ENCODE measurements around the gene FRMD8.

Gene FRMD8

DNA sequence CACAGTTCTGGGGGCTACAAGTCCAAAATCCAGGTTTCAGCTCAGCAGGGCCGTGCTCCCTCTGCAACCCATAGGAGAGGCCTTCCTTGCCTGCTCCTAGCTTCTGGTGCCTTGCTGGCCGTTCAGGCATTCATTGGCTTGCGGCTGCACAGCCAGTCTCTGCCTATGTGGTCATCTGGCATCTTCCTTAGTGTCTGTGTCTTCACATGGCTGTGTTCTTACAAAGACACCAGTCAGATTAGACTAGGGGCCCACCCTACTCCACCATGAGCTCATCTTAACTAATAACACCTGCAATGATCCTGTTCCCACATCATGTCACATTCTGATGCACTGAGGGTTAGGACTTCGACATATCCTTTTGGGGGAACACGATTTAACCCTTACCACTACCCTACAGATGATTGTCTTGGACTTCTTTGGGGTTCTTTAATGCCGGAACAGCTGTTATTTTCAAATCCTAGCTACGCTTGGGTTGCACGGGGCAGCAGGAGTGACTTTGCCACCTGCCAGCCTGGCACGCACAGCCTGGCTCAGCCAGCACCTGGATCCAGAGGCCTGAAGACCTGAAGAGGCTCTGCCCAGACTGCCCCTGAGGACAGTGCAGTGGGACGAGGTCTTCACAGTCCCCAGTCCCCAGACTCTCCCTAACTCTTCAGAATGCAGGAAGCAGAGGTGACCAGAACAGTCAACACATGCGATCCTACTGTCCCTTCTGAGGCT lies 28.5 kb downstream of the FRMD8 start:
- no peak for DNase-seq (ENCODE audit: low read depth)

DNA sequence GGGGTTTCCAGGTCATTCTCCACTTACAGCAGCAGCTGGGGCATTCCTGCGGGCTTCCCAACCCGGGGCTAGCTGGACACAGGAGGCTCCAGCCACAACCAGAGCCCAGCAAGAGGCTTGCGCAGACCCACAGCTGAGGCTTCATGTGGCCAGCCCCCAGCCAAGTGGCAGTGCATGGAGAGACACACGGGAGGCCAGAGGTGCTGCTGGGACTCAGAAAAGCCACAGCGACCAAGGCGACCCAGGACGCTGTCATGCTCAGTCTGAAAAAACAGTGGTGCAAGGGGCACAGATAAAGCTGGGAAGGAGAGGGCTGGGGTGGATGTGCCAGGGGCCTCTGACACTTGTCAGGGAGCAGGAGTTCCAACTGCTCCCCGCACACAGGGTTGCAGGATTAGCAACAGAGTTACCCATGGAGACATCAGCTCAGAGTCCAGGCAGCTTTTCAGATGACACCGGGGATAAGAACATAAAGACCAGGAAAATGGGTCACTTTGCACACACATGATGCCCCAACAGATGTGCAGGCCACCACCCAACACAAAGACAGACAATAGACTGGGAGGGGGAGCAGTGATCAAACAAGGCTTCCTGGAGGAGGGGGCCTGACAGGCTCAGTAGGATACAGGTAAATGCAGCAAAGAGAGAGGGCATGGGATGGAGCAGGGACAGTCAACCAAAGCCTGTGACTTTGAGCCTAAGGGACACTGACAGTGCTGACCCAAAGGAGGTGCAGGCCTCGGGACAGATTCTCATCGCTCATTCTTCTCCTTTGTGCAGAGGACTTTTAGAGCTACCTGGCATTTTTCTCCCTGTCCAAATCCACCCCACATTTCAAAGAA lies 29.3 kb downstream of the FRMD8 start:
- DNase-seq (ENCODE audit: low read depth): no peak

DNA sequence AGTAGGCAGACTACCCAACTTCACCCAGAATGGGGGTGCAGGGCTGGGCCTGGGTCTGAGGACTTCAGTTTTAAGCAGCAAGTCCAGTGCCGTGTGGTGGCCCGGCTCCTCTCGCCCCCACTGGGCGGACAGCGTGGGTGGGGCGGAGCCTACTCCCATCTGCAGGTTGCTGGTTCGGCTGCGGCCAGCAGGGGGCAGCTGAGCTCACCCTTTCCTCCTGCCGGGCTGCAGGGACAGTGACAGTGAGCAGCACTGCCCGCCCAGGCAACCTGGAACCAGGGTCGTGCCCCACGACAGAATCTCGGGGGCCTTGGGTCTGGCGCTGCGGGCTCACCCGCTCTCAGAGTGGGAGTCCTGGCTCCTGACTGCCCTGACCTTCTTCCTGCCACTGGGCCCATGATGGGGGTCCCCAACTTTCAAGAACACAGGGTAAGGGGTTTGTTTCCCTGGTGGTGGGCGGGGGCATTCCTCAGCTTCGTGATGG lies 29.9 kb downstream of the FRMD8 start:
- DNase-seq (ENCODE audit: low read depth): peak; percentile 89

GRCh38 chr11:65416841-65417701 lies 30.6 kb downstream of the FRMD8 start:
- no peak for DNase-seq (ENCODE audit: low read depth)

DNA sequence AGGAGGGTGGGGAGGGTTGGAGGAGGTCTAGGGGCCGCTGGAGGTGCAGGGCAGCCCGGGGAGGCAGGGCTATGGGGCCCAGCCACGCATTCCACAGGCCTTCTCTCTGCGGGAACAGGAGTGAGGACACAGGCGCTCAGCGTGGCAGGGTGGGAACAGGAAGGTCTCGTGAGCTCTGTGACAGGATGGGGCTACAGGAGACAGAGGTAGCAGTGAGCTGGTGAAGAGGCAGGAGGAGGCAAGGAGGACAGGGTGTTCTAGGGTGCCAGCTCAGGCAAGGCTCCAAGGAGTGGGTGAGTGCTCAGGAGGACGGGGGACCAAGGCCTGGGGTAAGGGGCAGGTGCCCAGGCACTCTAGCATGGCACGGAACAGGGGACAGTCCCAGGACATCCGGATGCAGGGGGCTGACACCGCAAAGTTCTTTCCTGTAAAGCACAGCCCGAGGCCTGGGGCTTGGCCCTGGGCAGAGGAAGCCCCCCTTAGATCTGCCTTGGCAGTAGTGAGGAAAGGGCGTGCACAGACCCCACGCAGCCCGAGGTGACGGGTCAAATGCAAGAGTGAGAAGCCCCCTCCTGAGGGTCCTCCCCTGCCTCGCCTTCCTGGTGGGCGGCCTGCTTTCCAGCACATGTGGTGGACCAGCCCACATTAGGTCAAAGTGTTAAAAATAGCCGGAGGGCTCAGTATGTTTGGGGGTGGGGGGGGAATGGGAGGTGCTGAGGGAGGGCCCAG lies 31.4 kb downstream of the FRMD8 start:
- no peak for DNase-seq (ENCODE audit: low read depth)

- DNase-seq (ENCODE audit: low read depth): no peak
These were observed 31.9 kb downstream of the FRMD8 start for GRCh38 chr11:65418431-65418680.

DNA sequence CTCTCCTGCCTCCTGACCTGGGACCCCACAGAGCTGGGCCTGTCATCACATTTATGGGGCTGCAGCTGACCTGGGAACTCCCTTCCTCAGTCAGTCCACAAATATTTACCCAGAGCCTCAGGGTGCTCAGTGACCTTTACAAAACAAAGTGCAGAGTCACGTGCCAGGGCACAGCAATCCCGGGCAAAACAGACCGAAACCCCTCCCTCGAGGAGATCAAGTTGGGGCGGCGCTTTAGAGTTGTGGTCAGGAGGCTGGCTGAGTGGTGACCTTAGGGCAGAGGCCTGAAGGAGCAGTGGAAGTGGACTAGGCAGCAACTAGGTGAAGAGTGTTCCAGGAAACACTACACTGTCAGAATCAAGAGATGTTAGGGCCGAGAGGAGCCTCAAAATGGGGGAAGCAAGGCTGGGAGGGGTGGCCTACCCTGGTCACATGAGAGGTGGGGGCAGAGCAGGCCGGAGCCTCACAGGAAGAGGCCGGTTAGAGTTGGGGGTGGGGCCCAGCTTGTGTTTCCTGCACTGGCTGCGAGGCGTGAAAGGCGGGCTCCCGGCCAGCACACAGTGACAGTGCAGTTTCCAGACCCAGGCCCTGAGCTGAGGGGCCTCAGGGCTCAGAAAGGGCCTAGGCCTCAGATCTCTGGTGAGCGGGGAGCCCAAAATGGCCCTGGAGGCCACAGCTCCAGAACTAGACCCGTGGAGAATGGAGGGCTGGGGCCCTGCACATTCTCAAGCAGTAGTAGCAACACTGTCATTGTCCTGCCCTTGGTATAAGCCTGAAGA lies 32.4 kb downstream of the FRMD8 start:
- peak; percentile 73 for DNase-seq (ENCODE audit: low read depth)

DNA sequence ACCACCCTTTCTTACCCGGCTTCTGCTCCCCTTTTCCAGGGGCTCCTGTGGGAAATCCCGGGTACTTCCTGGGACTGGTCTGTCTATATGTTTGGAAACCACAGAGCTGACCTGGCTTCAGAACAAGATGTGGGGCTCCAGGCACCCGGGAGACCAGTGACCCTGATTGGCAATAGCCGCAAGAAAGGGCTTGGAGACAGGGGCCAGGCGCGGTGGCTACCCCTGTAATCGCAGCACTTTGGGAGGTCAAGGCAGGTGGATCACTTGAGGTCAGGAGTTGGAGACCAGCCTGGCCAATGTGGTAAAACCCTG lies 33.0 kb downstream of the FRMD8 start:
- no peak for DNase-seq (ENCODE audit: low read depth)

DNA sequence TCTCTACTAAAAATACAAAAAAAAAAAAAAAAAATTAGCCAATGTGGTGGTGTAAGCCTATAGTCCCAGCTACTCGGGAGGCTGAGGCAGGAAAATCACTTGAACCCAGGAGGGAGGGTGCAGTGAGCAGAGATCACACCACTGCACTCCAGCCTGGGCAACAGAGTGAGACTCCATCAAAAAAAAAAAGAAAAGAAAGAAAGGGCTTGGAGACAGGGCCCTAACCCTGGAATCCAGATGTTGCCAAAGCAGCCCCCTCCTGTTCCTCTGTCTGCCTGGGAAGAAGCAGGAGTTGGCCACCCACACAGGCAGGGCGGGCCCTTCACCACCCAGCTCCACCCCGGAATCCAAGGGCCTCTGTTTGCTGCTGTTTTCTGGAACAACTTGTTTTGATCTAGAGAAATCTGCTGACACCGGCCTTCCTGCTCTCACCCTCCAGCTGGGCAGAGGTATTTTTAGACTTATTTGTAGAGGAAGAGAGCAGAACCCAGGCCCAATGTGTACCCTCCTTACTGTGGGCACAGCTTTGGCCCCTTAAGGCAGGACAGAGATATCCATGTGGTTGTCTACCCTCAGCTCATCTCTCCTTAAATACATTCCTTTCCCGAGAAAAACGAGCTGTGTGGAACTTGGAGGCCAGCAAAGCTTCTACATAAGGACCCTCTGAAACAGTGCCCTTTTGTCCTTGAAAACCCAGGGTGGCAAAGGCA lies 33.5 kb downstream of the FRMD8 start:
- DNase-seq (ENCODE audit: low read depth): peak; percentile 49

DNA sequence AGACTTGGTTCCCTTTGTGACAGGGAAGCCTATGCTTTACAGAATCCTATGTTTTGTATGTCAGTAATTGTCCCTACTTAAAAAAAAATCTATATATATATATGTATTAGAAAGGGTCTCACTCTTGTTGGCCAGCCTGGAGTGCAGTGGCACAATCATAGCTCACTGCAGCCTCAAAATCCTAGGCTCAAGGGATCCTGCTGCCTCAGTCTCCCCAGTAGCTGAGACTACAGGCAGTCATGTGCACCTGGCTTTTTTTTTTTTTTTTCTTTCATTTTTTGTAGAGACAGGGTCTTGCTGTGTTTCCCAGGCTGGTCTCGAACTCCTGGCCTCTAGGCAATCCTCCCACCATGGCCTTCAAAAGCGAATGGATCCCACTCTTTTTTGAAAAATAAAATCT lies 34.1 kb downstream of the FRMD8 start:
- no peak for DNase-seq (ENCODE audit: low read depth)

DNA sequence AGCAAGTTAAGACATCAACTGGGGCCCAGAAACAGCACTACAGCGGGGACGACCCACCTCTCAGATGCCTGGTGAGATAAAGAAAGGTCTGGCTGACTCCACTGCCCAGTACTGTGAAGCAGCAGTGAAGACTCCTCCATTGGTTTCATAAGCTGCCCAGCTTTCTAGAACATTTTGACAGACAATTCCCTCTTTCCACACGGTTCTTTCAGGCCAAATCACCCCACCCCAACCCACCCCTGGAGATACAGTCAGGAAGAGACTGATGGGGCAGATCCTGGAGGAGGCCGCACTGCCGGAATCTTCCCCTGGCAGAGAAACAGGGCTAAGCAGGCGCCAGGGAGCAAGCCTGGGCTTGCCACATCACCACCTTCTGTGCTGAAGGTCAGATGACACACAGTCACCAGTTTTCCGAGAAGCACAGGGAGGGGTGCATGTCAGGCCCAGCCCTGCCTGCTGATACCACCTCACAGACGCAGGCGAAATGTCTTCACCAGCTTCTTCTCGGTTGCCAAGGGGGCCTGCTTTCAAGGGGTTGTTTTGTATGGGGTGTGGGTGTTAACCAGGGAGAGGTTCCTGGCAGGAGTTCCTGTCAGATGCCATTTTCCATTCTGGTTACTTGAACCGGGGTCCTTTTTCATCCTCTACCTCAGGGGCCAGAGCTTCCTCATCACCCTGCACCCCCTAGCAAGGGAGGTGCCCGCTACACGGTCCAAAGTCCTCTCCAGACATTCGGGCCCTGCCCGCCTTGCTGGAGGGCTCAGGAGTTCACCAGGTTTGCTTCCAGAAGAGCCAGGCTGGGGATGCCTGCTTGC lies 34.7 kb downstream of the FRMD8 start:
- peak; percentile 84 for DNase-seq (ENCODE audit: low read depth)

- DNase-seq (ENCODE audit: low read depth): peak; percentile 91
These were observed 35.6 kb downstream of the FRMD8 start for GRCh38 chr11:65421794-65422632.

DNA sequence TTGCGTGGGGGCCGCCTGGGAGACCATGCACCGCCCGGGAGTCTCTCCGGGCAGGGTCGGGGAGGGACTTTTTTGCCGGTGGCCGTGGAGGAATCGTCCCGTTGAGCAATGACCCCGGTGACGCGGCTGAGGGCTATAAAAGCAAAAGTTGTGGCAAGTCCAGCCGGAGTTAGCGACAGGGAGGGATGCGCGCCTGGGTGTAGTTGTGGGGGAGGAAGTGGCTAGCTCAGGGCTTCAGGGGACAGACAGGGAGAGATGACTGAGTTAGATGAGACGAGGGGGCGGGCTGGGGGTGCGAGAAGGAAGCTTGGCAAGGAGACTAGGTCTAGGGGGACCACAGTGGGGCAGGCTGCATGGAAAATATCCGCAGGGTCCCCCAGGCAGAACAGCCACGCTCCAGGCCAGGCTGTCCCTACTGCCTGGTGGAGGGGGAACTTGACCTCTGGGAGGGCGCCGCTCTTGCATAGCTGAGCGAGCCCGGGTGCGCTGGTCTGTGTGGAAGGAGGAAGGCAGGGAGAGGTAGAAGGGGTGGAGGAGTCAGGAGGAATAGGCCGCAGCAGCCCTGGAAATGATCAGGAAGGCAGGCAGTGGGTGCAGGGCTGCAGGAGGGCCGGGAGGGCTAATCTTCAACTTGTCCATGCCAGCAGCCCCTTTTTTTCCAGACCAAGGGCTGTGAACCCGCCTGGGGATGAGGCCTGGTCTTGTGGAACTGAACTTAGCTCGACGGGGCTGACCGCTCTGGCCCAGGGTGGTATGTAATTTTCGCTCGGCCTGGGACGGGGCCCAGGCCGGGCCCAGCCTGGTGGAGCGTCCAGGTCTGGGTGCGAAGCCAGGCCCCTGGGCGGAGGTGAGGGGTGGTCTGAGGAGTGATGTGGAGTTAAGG lies 36.4 kb downstream of the FRMD8 start, which contains the start of gene NEAT1:
Gene NEAT1, plus strand, starts transcription at position 166 of the 883 bp plus-strand sequence.
- peak; percentile 91 for DNase-seq (ENCODE audit: low read depth)

DNA sequence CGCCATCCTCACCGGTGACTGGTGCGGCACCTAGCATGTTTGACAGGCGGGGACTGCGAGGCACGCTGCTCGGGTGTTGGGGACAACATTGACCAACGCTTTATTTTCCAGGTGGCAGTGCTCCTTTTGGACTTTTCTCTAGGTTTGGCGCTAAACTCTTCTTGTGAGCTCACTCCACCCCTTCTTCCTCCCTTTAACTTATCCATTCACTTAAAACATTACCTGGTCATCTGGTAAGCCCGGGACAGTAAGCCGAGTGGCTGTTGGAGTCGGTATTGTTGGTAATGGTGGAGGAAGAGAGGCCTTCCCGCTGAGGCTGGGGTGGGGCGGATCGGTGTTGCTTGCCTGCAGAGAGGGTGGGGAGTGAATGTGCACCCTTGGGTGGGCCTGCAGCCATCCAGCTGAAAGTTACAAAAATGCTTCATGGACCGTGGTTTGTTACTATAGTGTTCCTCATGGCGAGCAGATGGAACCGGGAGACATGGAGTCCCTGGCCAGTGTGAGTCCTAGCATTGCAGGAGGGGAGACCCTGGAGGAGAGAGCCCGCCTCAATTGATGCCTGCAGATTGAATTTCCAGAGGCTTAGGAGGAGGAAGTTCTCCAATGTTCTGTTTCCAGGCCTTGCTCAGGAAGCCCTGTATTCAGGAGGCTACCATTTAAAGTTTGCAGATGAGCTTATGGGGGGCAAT lies 37.2 kb downstream of the FRMD8 start:
- DNase-seq (ENCODE audit: low read depth): no peak

DNA sequence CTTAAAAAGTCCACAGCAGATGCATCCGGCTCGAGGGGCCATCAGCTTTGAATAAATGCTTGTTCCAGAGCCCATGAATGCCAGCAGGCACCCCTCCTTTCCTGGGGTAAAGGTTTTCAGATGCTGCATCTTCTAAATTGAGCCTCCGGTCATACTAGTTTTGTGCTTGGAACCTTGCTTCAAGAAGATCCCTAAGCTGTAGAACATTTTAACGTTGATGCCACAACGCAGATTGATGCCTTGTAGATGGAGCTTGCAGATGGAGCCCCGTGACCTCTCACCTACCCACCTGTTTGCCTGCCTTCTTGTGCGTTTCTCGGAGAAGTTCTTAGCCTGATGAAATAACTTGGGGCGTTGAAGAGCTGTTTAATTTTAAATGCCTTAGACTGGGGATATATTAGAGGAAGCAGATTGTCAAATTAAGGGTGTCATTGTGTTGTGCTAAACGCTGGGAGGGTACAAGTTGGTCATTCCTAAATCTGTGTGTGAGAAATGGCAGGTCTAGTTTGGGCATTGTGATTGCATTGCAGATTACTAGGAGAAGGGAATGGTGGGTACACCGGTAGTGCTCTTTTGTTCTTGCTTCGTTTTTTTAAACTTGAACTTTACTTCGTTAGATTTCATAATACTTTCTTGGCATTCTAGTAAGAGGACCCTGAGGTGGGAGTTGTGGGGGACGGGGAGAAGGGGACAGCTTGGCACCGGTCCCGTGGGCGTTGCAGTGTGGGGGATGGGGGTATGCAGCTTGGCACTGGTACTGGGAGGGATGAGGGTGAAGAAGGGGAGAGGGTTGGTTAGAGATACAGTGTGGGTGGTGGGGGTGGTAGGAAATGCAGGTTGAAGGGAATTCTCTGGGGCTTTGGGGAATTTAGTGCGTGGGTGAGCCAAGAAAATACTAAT lies 38.0 kb downstream of the FRMD8 start:
- peak; percentile 60 for DNase-seq (ENCODE audit: low read depth)
